OCI-LY1 (cell line): Measurements from ENCODE around the gene WNT7B.

Experiments
- EZH2 ChIP-seq: fragments of 200-600 bp; sonication (generic), shearing (Covaris generic); IDR thresholded peaks from 2 replicates; pipeline ENCODE4 v1.8.0; 2017; ENCODE audit warnings: borderline replicate concordance, mixed run types, mild to moderate bottlenecking, antibody characterized with exemption, low read length, moderate library complexity, mixed read lengths
- TF ChIP-seq, protein P1 (sequence below): fragments of 200-600 bp; sonication (generic), shearing (Covaris generic); IDR thresholded peaks from 2 replicates; pipeline ENCODE4 v1.5.1; 2017; ENCODE audit warnings: mild to moderate bottlenecking, antibody characterized with exemption, low read length, moderate library complexity, mixed read lengths

DNA sequence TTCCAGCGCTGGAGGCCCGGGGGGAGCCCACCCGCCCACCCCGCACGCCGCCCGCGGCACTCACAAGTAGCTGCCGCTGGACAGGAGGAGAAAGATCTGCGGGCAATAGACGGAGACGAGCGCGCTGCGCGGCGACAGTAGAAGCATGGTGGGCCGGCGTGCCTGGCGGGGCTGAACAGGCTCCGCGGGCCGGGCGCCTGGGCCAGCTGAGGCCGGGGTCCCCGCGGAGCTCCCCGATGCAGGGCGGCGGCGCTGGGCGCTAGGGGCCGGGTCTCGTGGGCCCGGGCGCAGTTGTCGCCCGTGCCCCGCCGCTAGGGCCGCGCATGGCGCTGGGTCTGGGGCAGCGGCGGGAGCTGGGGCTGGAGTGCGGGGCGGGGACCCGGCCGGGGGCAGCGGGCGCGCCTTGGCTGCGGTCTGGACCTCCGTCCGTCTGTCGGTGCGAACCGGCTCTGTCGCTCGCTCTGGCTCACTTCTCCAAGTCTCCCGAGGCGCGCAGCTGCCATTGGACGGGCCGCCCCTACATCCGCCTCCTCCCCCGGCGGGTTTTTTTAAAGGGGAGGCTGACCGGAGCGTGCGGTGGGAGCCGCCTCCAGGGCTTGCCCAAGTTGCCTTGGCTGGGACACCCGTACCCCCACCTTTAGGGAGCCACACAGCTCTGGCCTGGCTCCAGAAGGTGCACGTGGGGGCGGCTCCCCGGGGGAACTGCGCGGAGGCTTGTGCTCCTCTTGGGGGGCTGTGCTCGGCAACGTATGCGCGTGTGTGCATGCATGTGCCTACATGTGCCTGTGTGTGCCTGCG is 4.7 kb downstream of the WNT7B start:
- TF ChIP-seq, protein P1, sequence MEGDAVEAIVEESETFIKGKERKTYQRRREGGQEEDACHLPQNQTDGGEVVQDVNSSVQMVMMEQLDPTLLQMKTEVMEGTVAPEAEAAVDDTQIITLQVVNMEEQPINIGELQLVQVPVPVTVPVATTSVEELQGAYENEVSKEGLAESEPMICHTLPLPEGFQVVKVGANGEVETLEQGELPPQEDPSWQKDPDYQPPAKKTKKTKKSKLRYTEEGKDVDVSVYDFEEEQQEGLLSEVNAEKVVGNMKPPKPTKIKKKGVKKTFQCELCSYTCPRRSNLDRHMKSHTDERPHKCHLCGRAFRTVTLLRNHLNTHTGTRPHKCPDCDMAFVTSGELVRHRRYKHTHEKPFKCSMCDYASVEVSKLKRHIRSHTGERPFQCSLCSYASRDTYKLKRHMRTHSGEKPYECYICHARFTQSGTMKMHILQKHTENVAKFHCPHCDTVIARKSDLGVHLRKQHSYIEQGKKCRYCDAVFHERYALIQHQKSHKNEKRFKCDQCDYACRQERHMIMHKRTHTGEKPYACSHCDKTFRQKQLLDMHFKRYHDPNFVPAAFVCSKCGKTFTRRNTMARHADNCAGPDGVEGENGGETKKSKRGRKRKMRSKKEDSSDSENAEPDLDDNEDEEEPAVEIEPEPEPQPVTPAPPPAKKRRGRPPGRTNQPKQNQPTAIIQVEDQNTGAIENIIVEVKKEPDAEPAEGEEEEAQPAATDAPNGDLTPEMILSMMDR, result no peak
- no peak for TF ChIP-seq EZH2
